GM12878 (cell line): Measurements from ENCODE around the gene GSTA1. TPM values are rescaled to one million over a fixed set of nuclear protein-coding genes. Genes with fewer than 3 reads are reported as not detected.

Experiments used
- ATAC-seq: fragments of 200-7000 bp; cut with Tn5 transposase; 3 replicates; pipeline ENCODE4 v1.9.1; 2020; ENCODE audit warnings: mild to moderate bottlenecking, moderate library complexity
- BruUV-seq: library from RNA; stranded (reverse); fragments of 400-500 nt; replicated peaks from 2 replicates; lab custom pipeline; 2021; lab: Mats Ljungman, UMichigan
- CTCF ChIA-PET: fragments of 300-600 bp; sonication (Branson Sonifier 250); formaldehyde crosslinking; extraction: SDS; loops from one replicate; lab custom pipeline; 2021; ENCODE audit warnings: inconsistent platforms; lab: Yijun Ruan, JAX
- POLR2A ChIA-PET: fragments of 350-600 bp; formaldehyde crosslinking; extraction: SDS; loops from one replicate; lab custom pipeline; 2021; ENCODE audit warnings: inconsistent platforms; lab: Charles Lee
- RAD21 ChIA-PET: fragments of 300-600 bp; sonication (Branson Sonifier 250); formaldehyde crosslinking; loops from one replicate; lab custom pipeline; 2023; ENCODE audit warnings: antibody characterized with exemption; ENCODE audit not compliant: unreplicated experiment; lab: Charles Lee
- SMC1A ChIA-PET: fragments of 300-600 bp; sonication (Branson Sonifier 250); formaldehyde crosslinking; loops from one replicate; lab custom pipeline; 2023; ENCODE audit not compliant: unreplicated experiment, uncharacterized antibody; lab: Charles Lee
- DNase-seq: peaks from one replicate; pipeline ENCODE4 v3.0.0-alpha.2; 2011; ENCODE audit warnings: low read depth, low spot score
- FAIRE-seq: peaks from 3 replicates; lab custom pipeline; 2011; peaks lifted over from hg19 to GRCh38; lab: Jason Lieb, UNC
- H2AFZ ChIP-seq: 2 replicates; pipeline ENCODE4 v1.6.0; 2011; ENCODE audit warnings: low read depth, low read length, control low read depth; ENCODE audit not compliant: control insufficient read depth
- H3K27ac ChIP-seq: 2 replicates; pipeline ENCODE4 v1.5.1; 2011; ENCODE audit warnings: control low read depth; ENCODE audit not compliant: control insufficient read depth, insufficient read depth
- H3K27me3 ChIP-seq, 2 experiments: replicated peaks in 1 of 2; 2 replicates each; pipeline versions ENCODE4 v1.6.0 to v1.6.1; 2011; ENCODE audit warnings: low read length in 1 of 2; ENCODE audit not compliant: control insufficient read depth in 2 of 2, insufficient read depth in 2 of 2
- H3K36me3 ChIP-seq, 2 experiments: 2 replicates each; pipeline ENCODE4 v1.5.1; 2011; ENCODE audit warnings: low read length in 1 of 2; ENCODE audit not compliant: control insufficient read depth in 2 of 2, insufficient read depth in 2 of 2
- H3K4me1 ChIP-seq: 2 replicates; pipeline ENCODE4 v1.6.1; 2011; ENCODE audit warnings: mild to moderate bottlenecking, low read length, moderate library complexity, mixed read lengths; ENCODE audit not compliant: control insufficient read depth, insufficient read depth
- H3K4me2 ChIP-seq: 2 replicates; pipeline ENCODE4 v1.6.0; 2011; ENCODE audit warnings: control low read depth; ENCODE audit not compliant: control insufficient read depth, insufficient read depth
- H3K4me3 ChIP-seq: fragments of 200-600 bp; sonication (generic); 2 replicates; pipeline ENCODE4 v1.5.1; 2016
- H3K79me2 ChIP-seq: 2 replicates; pipeline ENCODE4 v1.6.0; 2011; ENCODE audit warnings: low read length; ENCODE audit not compliant: control insufficient read depth, insufficient read depth
- H3K9ac ChIP-seq: 2 replicates; pipeline ENCODE4 v1.8.0; 2011; ENCODE audit warnings: low read length, control low read depth, mixed read lengths; ENCODE audit not compliant: control insufficient read depth, insufficient read depth
- H3K9me3 ChIP-seq: replicated peaks from 3 replicates; pipeline ENCODE4 v1.5.1; 2011; ENCODE audit warnings: mild to moderate bottlenecking, low read length; ENCODE audit not compliant: control insufficient read depth, insufficient read depth
- H4K20me1 ChIP-seq: 2 replicates; pipeline ENCODE4 v1.6.0; 2011; ENCODE audit not compliant: control insufficient read depth, insufficient read depth
- CHD2 ChIP-seq: IDR thresholded peaks from 2 replicates; pipeline ENCODE4 v1.6.1; 2011; ENCODE audit warnings: low read depth, low read length, improper control_type of control experiment, borderline replicate concordance
- GABPA ChIP-seq: IDR thresholded peaks from 2 replicates; pipeline ENCODE4 v1.6.1; 2014; ENCODE audit warnings: antibody characterized with exemption, low read depth, mild to moderate bottlenecking, inconsistent platforms
- HCFC1 ChIP-seq: fragments of 150-350 bp; IDR thresholded peaks from 2 replicates; pipeline ENCODE4 v1.6.1; 2014; ENCODE audit warnings: low read length
- POLR2A ChIP-seq: IDR thresholded peaks from 2 replicates; pipeline ENCODE4 v1.6.1; 2011; ENCODE audit warnings: low read depth, mild to moderate bottlenecking, low read length
- SP1 ChIP-seq: IDR thresholded peaks from one replicate; pipeline ENCODE4 v1.6.1; 2011; ENCODE audit warnings: low read depth, low read length
- ZZZ3 ChIP-seq: IDR thresholded peaks from 2 replicates; pipeline ENCODE4 v1.6.1; 2011; ENCODE audit warnings: low read depth; ENCODE audit not compliant: control insufficient read depth, insufficient read length
- WGBS: methylation state at CpG from one replicate; pipeline ENCODE4 v1.1.6; 2016; ENCODE audit warnings: low lambda C conversion rate; ENCODE audit not compliant: insufficient replicate concordance, insufficient coverage; ENCODE audit errors: missing lambda C conversion rate; 5-methylcytosine and 5-hydroxymethylcytosine counted together
- in situ Hi-C: fragments of 300-500 bp; cut with MboI; formaldehyde crosslinking; loops from 9 replicates; pipeline ENCODE4 v1.14.3; 2018; ENCODE audit warnings: mixed read lengths
- intact Hi-C: fragments of 100-400 bp; cut with micrococcal nuclease; formaldehyde crosslinking; loops from one replicate; pipeline ENCODE4 v1.14.2; 2022; ENCODE audit not compliant: unreplicated experiment
- polyA plus RNA-seq, 11 experiments: library from polyadenylated mRNA; depleted of rRNA in 4 of 11; unstranded in 6 of 11; stranded (reverse) in 5 of 11; fragments of >200 nt; fragmentation: Nextera tagmentation in 4 of 11; fragmentation: Illumina TruSeq in 1 of 11; extraction: Ambion mirVana in 4 of 11; extraction: Trizol in 1 of 11; gene quantifications; 1 replicate in 1 of 11; 2 replicates in 10 of 11; pipeline versions ENCODE4 v1.2.1 to v1.2.3, GENCODE V29; 2011 to 2016; ENCODE audit warnings: inconsistent platforms in 2 of 11, missing spikeins in 2 of 11, low read depth in 1 of 11
- total RNA-seq, 4 experiments: library from RNA; depleted of rRNA in 3 of 4; stranded (reverse); fragments of >200 nt in 3 of 4; fragmentation: Illumina TruSeq in 1 of 4; extraction: Trizol in 1 of 4; gene quantifications; 2 replicates each; pipeline versions ENCODE4 v1.2.1 to v1.2.3, GENCODE V29; 2013 to 2021
- TF ChIP-seq, protein P1 (sequence below): fragments of 450-650 bp; IDR thresholded peaks from 2 replicates; pipeline ENCODE4 v1.6.1; 2016; ENCODE audit warnings: mild to moderate bottlenecking

Gene GSTA1
- total and polyA plus RNA-seq, 10 of the 15 experiments (the other 5 are each of a cell fraction or from before 2014, with no cell fraction given): 0.51 TPM; not detected in 9

DNA sequence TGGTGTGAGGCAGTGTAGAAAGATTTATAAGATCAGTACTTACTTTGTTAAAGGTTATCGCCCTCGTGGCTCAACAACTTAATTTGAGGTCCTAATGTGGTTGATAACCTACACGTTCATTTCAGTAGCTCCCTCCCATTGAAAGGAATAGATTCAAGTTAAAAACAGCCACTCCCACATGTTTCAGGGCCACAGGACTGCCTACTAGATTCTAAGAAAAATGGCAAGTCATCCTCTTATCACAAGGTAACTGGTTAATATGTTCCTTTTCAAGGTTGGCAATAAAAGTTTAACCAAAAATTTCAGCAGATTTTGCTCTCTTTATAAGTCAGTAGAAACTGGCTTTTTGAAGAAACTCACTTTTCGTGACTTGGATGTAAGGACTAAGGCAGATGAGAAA lies 57.4 kb downstream of the GSTA1 start:
- BruUV-seq: no TSS peak
- Histone ChIP-seq H4K20me1 (no peaks in the 10 kb centered on the region), H3K4me1 (no peaks in the 10 kb centered on the region), H3K9me3 (no peaks in the 10 kb centered on the region), H2AFZ (no peak overlapping the region), H3K27me3 (no peaks in the 10 kb centered on the region; a peak in 2 of 4 replicates), H3K9ac (no peak overlapping the region), H3K4me3 (no peak overlapping the region), H3K27ac (no peak overlapping the region), H3K79me2 (no peaks in the 10 kb centered on the region), H3K36me3 (no peaks in the 10 kb centered on the region), H3K4me2 (no peak overlapping the region)
- DNase-seq (no peak), FAIRE-seq (no peak), ATAC-seq (no peak)
- ChIA-PET POLR2A (no interaction called here), RAD21 (no interaction called here), SMC1A (no interaction called here), CTCF (no interaction called here)
- intact Hi-C loops: no loop called here
- 21% methylated on average over 4 of the region's 4 CpGs for WGBS
- TF ChIP-seq ZZZ3: no peak
- in situ Hi-C loops: no loop called here

DNA sequence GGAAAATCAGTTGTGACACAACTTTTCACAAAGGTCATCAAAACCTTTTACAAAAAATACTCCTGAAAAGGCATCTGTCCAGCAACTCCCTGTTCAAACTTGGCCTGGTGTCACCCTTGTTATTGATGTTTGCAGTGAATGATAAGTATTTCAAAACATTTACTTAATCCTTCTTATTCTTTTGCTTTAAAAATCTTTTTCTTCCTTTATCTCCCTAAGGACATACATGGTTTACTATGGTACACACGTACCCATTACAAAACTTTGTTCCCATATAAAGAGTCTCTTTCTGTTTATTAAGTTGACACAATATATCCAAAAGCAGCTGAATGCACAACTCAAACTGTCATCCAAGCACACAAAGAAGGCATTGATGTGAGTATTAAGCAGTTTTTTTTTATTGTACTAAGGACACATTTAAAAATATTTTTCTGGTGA lies 57.8 kb downstream of the GSTA1 start:
- H3K36me3 ChIP-seq: no peaks in the 10 kb centered on the region
- no peak for ATAC-seq
- CTCF ChIA-PET: no interaction called here
- POLR2A ChIA-PET: no interaction called here
- no peaks in the 10 kb centered on the region for H4K20me1 ChIP-seq
- H3K9me3 ChIP-seq: no peaks in the 10 kb centered on the region
- no peaks in the 10 kb centered on the region for H3K4me1 ChIP-seq
- SMC1A ChIA-PET: no interaction called here
- no peaks in the 10 kb centered on the region for H3K79me2 ChIP-seq
- in situ Hi-C loops (no loop called here), intact Hi-C loops (no loop called here)
- H3K4me3 ChIP-seq: no peak overlapping the region
- FAIRE-seq: no peak
- 0% methylated on average over 1 of the region's 1 CpG for WGBS
- RAD21 ChIA-PET: no interaction called here
- no TSS peak for BruUV-seq
- no peaks in the 10 kb centered on the region; a peak in 2 of 4 replicates for H3K27me3 ChIP-seq
- H3K27ac ChIP-seq: no peak overlapping the region
- H2AFZ ChIP-seq: no peak overlapping the region
- no peak overlapping the region for H3K4me2 ChIP-seq
- TF ChIP-seq GABPA (no peak), SP1 (no peak), POLR2A (no peak), HCFC1 (no peak), CHD2 (no peak)
- TF ChIP-seq, protein P1, sequence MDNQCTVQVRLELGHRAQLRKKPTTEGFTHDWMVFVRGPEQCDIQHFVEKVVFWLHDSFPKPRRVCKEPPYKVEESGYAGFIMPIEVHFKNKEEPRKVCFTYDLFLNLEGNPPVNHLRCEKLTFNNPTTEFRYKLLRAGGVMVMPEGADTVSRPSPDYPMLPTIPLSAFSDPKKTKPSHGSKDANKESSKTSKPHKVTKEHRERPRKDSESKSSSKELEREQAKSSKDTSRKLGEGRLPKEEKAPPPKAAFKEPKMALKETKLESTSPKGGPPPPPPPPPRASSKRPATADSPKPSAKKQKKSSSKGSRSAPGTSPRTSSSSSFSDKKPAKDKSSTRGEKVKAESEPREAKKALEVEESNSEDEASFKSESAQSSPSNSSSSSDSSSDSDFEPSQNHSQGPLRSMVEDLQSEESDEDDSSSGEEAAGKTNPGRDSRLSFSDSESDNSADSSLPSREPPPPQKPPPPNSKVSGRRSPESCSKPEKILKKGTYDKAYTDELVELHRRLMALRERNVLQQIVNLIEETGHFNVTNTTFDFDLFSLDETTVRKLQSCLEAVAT: no peak
- H3K9ac ChIP-seq: no peak overlapping the region
- DNase-seq: no peak
